Neural cell (in vitro differentiated cells): Measurements from ENCODE around the gene CERS3. TPM values are rescaled to one million over a fixed set of nuclear protein-coding genes. Genes with fewer than 3 reads are reported as not detected.

Experiments
- H2AFZ ChIP-seq: fragments of 200-600, 300-800 bp; sonication (generic), shearing (Covaris generic); 2 replicates; pipeline ENCODE4 v1.6.0; 2014; ENCODE audit warnings: low read depth, mild to moderate bottlenecking, antibody characterized with exemption, low read length, moderate library complexity
- H3F3A ChIP-seq: fragments of 200-600 bp; shearing (Covaris generic); 2 replicates; pipeline ENCODE4 v1.6.1; 2016; ENCODE audit warnings: mild to moderate bottlenecking, moderate library complexity, mixed read lengths, antibody characterized with exemption, low read length; ENCODE audit not compliant: insufficient read depth, poor library complexity, severe bottlenecking
- H3K27ac ChIP-seq: fragments of 200-600, 300-800 bp; sonication (generic), shearing (Covaris generic); 2 replicates; pipeline ENCODE4 v1.5.1; 2014; ENCODE audit warnings: mild to moderate bottlenecking, low read length, moderate library complexity
- H3K27me3 ChIP-seq: fragments of 300-800, 200-600 bp; sonication (generic), shearing (Covaris generic); 2 replicates; pipeline ENCODE4 v1.6.0; 2014; ENCODE audit warnings: mild to moderate bottlenecking, low read depth, low read length, moderate library complexity; ENCODE audit not compliant: insufficient read depth
- H3K36me3 ChIP-seq: fragments of 300-800, 200-600 bp; sonication (generic), shearing (Covaris generic); 2 replicates; pipeline ENCODE4 v1.5.1; 2014; ENCODE audit warnings: mild to moderate bottlenecking, antibody characterized with exemption, low read length, moderate library complexity; ENCODE audit not compliant: insufficient read depth
- H3K4me2 ChIP-seq: fragments of 300-800, 200-600 bp; sonication (generic), shearing (Covaris generic); 2 replicates; pipeline ENCODE4 v1.6.0; 2014; ENCODE audit warnings: mild to moderate bottlenecking, low read length
- H3K4me3 ChIP-seq: fragments of 300-800, 200-600 bp; sonication (generic), shearing (Covaris generic); 2 replicates; pipeline ENCODE4 v1.5.1; 2014; ENCODE audit warnings: mild to moderate bottlenecking, low read length, moderate library complexity
- H3K79me2 ChIP-seq: fragments of 200-600 bp; shearing (Covaris generic); replicated peaks from 2 replicates; pipeline ENCODE4 v1.6.0; 2014; ENCODE audit warnings: mild to moderate bottlenecking, low read length, moderate library complexity; ENCODE audit not compliant: insufficient read depth
- H3K9ac ChIP-seq: fragments of 300-800, 200-600 bp; sonication (generic), shearing (Covaris generic); 2 replicates; pipeline ENCODE4 v1.6.1; 2016; ENCODE audit warnings: mild to moderate bottlenecking, low read length, mixed read lengths
- H3K9me2 ChIP-seq: fragments of 200-600 bp; shearing (Covaris generic); 2 replicates; pipeline ENCODE4 v1.6.1; 2016; ENCODE audit warnings: mild to moderate bottlenecking, low read length, mixed read lengths; ENCODE audit not compliant: insufficient read depth
- H3K9me3 ChIP-seq: fragments of 200-600, 300-800 bp; sonication (generic), shearing (Covaris generic); 2 replicates; pipeline ENCODE4 v1.6.1; 2016; ENCODE audit warnings: mild to moderate bottlenecking, mixed run types, low read length, moderate library complexity, mixed read lengths
- H4K20me1 ChIP-seq: fragments of 200-600 bp; shearing (Covaris generic); 2 replicates; pipeline ENCODE4 v1.6.1; 2016; ENCODE audit warnings: mild to moderate bottlenecking, mixed run types; ENCODE audit not compliant: insufficient read depth
- EP300 ChIP-seq: fragments of 450-650 bp; conservative IDR thresholded peaks from 2 replicates; pipeline ENCODE4 v1.6.1; 2014; ENCODE audit warnings: antibody characterized with exemption, mild to moderate bottlenecking, moderate library complexity; ENCODE audit not compliant: poor library complexity, severe bottlenecking
- EZH2 ChIP-seq: fragments of 200-600, 300-800 bp; shearing (Covaris generic), sonication (generic); IDR thresholded peaks from 2 replicates; pipeline ENCODE4 v1.6.1; 2014; ENCODE audit warnings: antibody characterized with exemption, low read length, borderline replicate concordance, mild to moderate bottlenecking; ENCODE audit not compliant: insufficient read depth, poor library complexity, severe bottlenecking
- MXI1 ChIP-seq: fragments of 450-650 bp; conservative IDR thresholded peaks from 2 replicates; pipeline ENCODE4 v1.6.1; 2014; ENCODE audit warnings: antibody characterized with exemption, mild to moderate bottlenecking; ENCODE audit not compliant: poor library complexity, severe bottlenecking
- POLR2AphosphoS5 ChIP-seq: IDR thresholded peaks from 2 replicates; pipeline ENCODE4 v1.6.1; 2012
- RAD21 ChIP-seq: fragments of 450-650 bp; conservative IDR thresholded peaks from 2 replicates; pipeline ENCODE4 v1.6.1; 2014; ENCODE audit warnings: antibody characterized with exemption, mild to moderate bottlenecking, moderate library complexity
- SMC3 ChIP-seq: fragments of 450-650 bp; conservative IDR thresholded peaks from 2 replicates; pipeline ENCODE4 v1.6.1; 2014; ENCODE audit warnings: antibody characterized with exemption, mild to moderate bottlenecking, moderate library complexity; ENCODE audit not compliant: poor library complexity
- TAF1 ChIP-seq: IDR thresholded peaks from 2 replicates; pipeline ENCODE4 v1.6.1; 2012; ENCODE audit warnings: low read depth
- polyA plus RNA-seq: library from polyadenylated mRNA; depleted of rRNA; stranded (reverse); fragments of >200 nt; gene quantifications from 2 replicates; pipeline ENCODE4 v1.2.3, GENCODE V29; 2014
- TF ChIP-seq, protein P1 (sequence below): IDR thresholded peaks from 2 replicates; pipeline ENCODE4 v1.6.1; 2012; ENCODE audit warnings: borderline replicate concordance
- TF ChIP-seq, protein P2 (sequence below): fragments of 450-650 bp; IDR thresholded peaks from 2 replicates; pipeline ENCODE4 v1.5.1; 2014; ENCODE audit warnings: antibody characterized with exemption, mild to moderate bottlenecking, moderate library complexity; ENCODE audit not compliant: poor library complexity, severe bottlenecking

The CERS3 gene
- polyA plus RNA-seq, 1 donor from 2014 or later = 0.27 TPM

DNA sequence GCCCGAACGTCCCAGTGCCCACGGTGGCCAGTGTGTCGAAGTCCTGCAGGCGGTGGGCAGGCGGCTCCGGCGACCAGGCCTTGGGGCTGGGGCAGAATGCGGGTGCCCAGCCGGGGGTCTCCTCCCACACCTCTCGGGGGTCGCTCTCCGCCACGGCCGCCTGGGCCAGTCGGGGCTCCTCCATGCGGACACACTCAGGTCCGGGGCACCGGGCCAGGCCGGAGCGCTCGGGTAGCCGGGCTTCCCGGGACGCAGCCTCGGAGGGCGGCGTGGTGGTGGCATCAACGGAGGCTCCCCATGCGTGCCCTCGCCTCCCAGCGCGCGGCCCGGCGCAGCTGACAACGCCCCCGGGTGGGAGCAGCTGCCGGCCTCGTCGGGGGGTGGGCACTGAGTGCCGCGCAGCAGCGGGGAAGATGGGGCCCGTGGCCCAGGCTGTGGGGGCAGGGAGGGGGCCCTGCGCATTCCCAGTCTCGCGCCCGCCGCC, 30.1 kb upstream of the CERS3 start:
- no peak overlapping the region for H3K27ac ChIP-seq
- H3K27me3 ChIP-seq = no peaks in the 10 kb centered on the region
- TF ChIP-seq RAD21 (no peak), EZH2 (no peak), SMC3 (no peak), EP300 (no peak), TAF1 (no peak), POLR2AphosphoS5 (no peak), MXI1 (no peak)
- TF ChIP-seq, protein P1, sequence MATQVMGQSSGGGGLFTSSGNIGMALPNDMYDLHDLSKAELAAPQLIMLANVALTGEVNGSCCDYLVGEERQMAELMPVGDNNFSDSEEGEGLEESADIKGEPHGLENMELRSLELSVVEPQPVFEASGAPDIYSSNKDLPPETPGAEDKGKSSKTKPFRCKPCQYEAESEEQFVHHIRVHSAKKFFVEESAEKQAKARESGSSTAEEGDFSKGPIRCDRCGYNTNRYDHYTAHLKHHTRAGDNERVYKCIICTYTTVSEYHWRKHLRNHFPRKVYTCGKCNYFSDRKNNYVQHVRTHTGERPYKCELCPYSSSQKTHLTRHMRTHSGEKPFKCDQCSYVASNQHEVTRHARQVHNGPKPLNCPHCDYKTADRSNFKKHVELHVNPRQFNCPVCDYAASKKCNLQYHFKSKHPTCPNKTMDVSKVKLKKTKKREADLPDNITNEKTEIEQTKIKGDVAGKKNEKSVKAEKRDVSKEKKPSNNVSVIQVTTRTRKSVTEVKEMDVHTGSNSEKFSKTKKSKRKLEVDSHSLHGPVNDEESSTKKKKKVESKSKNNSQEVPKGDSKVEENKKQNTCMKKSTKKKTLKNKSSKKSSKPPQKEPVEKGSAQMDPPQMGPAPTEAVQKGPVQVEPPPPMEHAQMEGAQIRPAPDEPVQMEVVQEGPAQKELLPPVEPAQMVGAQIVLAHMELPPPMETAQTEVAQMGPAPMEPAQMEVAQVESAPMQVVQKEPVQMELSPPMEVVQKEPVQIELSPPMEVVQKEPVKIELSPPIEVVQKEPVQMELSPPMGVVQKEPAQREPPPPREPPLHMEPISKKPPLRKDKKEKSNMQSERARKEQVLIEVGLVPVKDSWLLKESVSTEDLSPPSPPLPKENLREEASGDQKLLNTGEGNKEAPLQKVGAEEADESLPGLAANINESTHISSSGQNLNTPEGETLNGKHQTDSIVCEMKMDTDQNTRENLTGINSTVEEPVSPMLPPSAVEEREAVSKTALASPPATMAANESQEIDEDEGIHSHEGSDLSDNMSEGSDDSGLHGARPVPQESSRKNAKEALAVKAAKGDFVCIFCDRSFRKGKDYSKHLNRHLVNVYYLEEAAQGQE = no peak
- TF ChIP-seq, protein P2, sequence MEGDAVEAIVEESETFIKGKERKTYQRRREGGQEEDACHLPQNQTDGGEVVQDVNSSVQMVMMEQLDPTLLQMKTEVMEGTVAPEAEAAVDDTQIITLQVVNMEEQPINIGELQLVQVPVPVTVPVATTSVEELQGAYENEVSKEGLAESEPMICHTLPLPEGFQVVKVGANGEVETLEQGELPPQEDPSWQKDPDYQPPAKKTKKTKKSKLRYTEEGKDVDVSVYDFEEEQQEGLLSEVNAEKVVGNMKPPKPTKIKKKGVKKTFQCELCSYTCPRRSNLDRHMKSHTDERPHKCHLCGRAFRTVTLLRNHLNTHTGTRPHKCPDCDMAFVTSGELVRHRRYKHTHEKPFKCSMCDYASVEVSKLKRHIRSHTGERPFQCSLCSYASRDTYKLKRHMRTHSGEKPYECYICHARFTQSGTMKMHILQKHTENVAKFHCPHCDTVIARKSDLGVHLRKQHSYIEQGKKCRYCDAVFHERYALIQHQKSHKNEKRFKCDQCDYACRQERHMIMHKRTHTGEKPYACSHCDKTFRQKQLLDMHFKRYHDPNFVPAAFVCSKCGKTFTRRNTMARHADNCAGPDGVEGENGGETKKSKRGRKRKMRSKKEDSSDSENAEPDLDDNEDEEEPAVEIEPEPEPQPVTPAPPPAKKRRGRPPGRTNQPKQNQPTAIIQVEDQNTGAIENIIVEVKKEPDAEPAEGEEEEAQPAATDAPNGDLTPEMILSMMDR = no peak
- H4K20me1 ChIP-seq = no peaks in the 10 kb centered on the region
- H3K9me2 ChIP-seq = no peaks in the 10 kb centered on the region
- no peak overlapping the region for H3K4me3 ChIP-seq
- no peak overlapping the region for H3K4me2 ChIP-seq
- H3F3A ChIP-seq = no peaks in the 10 kb centered on the region
- no peaks in the 10 kb centered on the region for H3K79me2 ChIP-seq
- no peak overlapping the region for H3K9ac ChIP-seq
- H3K9me3 ChIP-seq = no peaks in the 10 kb centered on the region
- no peak overlapping the region for H2AFZ ChIP-seq
- no peaks in the 10 kb centered on the region for H3K36me3 ChIP-seq

DNA sequence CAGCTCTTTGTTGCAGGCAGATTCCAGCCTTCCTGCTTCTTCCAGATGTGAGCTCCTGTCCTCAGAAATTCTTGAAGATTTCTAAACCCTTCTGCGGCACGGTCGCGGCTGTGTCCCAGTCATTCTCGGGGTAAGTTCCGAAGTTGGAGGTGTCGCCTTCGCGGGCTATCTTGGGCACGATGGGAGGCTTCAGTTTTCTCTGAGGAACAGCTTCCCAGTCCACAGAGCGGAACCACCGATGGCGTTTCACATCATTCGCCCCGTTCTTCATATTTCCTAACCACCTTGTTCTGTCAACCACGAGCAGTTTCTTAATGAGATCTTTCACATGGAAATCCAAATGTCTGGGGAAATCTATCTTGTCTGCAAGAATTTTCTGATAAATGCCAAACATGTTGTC, 24.7 kb upstream of the CERS3 start:
- Histone ChIP-seq H3K36me3 (no peaks in the 10 kb centered on the region), H3K9me3 (no peaks in the 10 kb centered on the region), H3K9ac (no peak overlapping the region), H2AFZ (no peak overlapping the region), H3K9me2 (no peaks in the 10 kb centered on the region), H3K4me3 (no peak overlapping the region), H4K20me1 (no peaks in the 10 kb centered on the region), H3K27ac (no peak overlapping the region), H3K27me3 (no peaks in the 10 kb centered on the region), H3K4me2 (no peak overlapping the region), H3K79me2 (no peaks in the 10 kb centered on the region), H3F3A (no peaks in the 10 kb centered on the region)
- no peak for TF ChIP-seq POLR2AphosphoS5
- TF ChIP-seq EP300 = no peak
- TF ChIP-seq, protein P1 = no peak
- TF ChIP-seq RAD21 = no peak
- no peak for TF ChIP-seq EZH2
- TF ChIP-seq, protein P2 = no peak
- no peak for TF ChIP-seq MXI1
- no peak for TF ChIP-seq TAF1
- TF ChIP-seq SMC3 = no peak
